NT2/D1 (cell line): ENCODE results near the gene ARPC5L.

Experiments
- SUZ12 ChIP-seq: IDR thresholded peaks from 2 replicates; pipeline ENCODE4 v1.6.1; 2011; ENCODE audit not compliant: insufficient read length, insufficient read depth; ENCODE audit errors: extremely low read depth
- YY1 ChIP-seq: IDR thresholded peaks from 2 replicates; pipeline ENCODE4 v1.6.1; 2011; ENCODE audit not compliant: insufficient read length, insufficient read depth
- ZNF274 ChIP-seq: IDR thresholded peaks from 2 replicates; pipeline ENCODE4 v1.6.1; 2011; ENCODE audit warnings: mild to moderate bottlenecking, low read depth, low read length

- TF ChIP-seq YY1 (no peak), ZNF274 (no peak), SUZ12 (no peak)
Observed at GRCh38 chr9:124880501-124880900, 18.6 kb downstream of the ARPC5L start.
